CD4-positive, CD25-positive, alpha-beta regulatory T cell (primary cell): ENCODE data around the gene SS18L1. TPM values are rescaled to one million over a fixed set of nuclear protein-coding genes. Genes with fewer than 3 reads are reported as not detected.
"Not testable (repeated sequence)": the region's sequence is repeated elsewhere in the genome, so short reads cannot be mapped to it uniquely, and the experiment has no call there.

Experiments
- ATAC-seq, 2 donors: fragments of 150-1000 bp; cut with Tn5 transposase; one replicate each; pipeline ENCODE4 v1.10.0; 2021; ENCODE audit warnings: low read depth in 2 of 2, moderate number of reproducible peaks in 2 of 2, moderate library complexity in 1 of 2
- DNase-seq, 3 donors: peaks; one replicate each; pipeline versions ENCODE4 v3.0.0 to v3.0.0-alpha.2; 2012 to 2022; ENCODE audit warnings: mixed read lengths in 1 of 3
- H3K27ac ChIP-seq: one replicate; pipeline ENCODE4 v1.7.0; 2013; ENCODE audit warnings: mild to moderate bottlenecking, low read length; ENCODE audit not compliant: insufficient read depth, poor library complexity, severe bottlenecking
- H3K27me3 ChIP-seq: one replicate; pipeline ENCODE4 v1.7.0; 2013; ENCODE audit warnings: low read length; ENCODE audit not compliant: control insufficient read depth, insufficient read depth
- H3K36me3 ChIP-seq: one replicate; pipeline ENCODE4 v1.7.0; 2013; ENCODE audit warnings: mild to moderate bottlenecking, low read length, moderate library complexity; ENCODE audit not compliant: control insufficient read depth, insufficient read depth
- H3K4me1 ChIP-seq: 2 replicates; pipeline ENCODE4 v1.7.0; 2013; ENCODE audit warnings: mild to moderate bottlenecking, low read length; ENCODE audit not compliant: insufficient read depth, control insufficient read depth, poor library complexity, severe bottlenecking
- H3K4me3 ChIP-seq: one replicate; pipeline ENCODE4 v1.7.0; 2013; ENCODE audit warnings: low read depth, mild to moderate bottlenecking, low read length, moderate library complexity
- H3K9me3 ChIP-seq, 2 experiments: 1 replicate in 1 of 2; 2 replicates in 1 of 2; pipeline ENCODE4 v1.7.0; 2013; ENCODE audit warnings: low read length in 2 of 2, mild to moderate bottlenecking in 1 of 2, moderate library complexity in 1 of 2; ENCODE audit not compliant: control insufficient read depth in 2 of 2
- H3K27ac Mint-ChIP-seq, 3 donors: one replicate each; pipeline ENCODE4 v1.8.0; 2020 to 2022; ENCODE audit warnings: mild to moderate bottlenecking in 3 of 3, mixed read lengths in 3 of 3, moderate library complexity in 2 of 3
- H3K27me3 Mint-ChIP-seq: one replicate; pipeline ENCODE4 v1.8.0; 2022; ENCODE audit warnings: mild to moderate bottlenecking, mixed read lengths
- H3K36me3 Mint-ChIP-seq: one replicate; pipeline ENCODE4 v1.8.0; 2020; ENCODE audit warnings: mixed read lengths
- H3K4me1 Mint-ChIP-seq, 4 donors: one replicate each; pipeline ENCODE4 v1.8.0; 2020 to 2022; ENCODE audit warnings: mixed read lengths in 4 of 4, mild to moderate bottlenecking in 1 of 4
- H3K4me3 Mint-ChIP-seq, 4 donors: one replicate each; pipeline ENCODE4 v1.8.0; 2020 to 2022; ENCODE audit warnings: mild to moderate bottlenecking in 4 of 4, mixed read lengths in 4 of 4, moderate library complexity in 3 of 4
- H3K9me3 Mint-ChIP-seq, 7 donors: one replicate each; pipeline ENCODE4 v1.8.0; 2020 to 2022; ENCODE audit warnings: mixed read lengths in 7 of 7, mild to moderate bottlenecking in 3 of 7, moderate library complexity in 2 of 7
- polyA plus RNA-seq, 4 donors: library from polyadenylated mRNA; unstranded; fragments of 300-500 nt; fragmentation: Illumina TruSeq; gene quantifications; one replicate each; pipeline ENCODE4 v1.2.3, GENCODE V29; 2021
- total RNA-seq: library from RNA; stranded (reverse); gene quantifications from one replicate; pipeline ENCODE4 v1.2.3, GENCODE V29; 2022

The SS18L1 gene
- total and polyA plus RNA-seq, 5 donors from 2014 or later = 0.39 to 21.0 (median 0.81) TPM

DNA sequence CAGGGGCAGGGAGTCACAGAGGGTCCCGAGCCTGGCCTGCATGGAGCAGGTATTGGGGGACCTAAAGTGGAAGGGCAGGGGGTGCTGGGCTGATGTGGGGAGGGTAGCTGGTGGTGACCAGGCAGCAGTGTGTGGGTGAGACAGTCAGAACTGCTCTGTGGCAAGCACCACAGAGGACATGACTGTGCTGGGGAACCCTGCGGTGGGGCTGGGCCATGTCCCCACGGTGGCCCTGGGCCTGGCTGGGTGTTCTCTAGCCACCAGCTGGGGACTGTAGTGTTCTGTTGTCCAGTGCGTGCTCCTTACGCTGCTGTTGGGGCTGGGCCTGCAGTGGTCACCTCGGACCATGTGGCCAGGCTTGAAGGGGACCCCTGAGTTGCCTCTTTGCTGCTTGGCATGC is 3.6 kb downstream of the SS18L1 start:
- H3K4me1 ChIP-seq = peaks cover 17% of the 10 kb centered on the region
- DNase-seq (no peak), ATAC-seq (no peak)
- no peaks in the 10 kb centered on the region for H3K36me3 ChIP-seq
- Mint-ChIP-seq H3K27ac (no peak overlapping the region), H3K27me3 (peaks cover 1% of the 10 kb centered on the region), H3K9me3 (no peaks in the 10 kb centered on the region), H3K4me3 (peak overlapping the region in 1 of 4 donors; percentile 52), H3K4me1 (peaks cover 0 to 40% (median 22%) of the 10 kb centered on the region in 4 donors), H3K36me3 (no peaks in the 10 kb centered on the region)
- H3K27ac ChIP-seq = no peak overlapping the region
- no peaks in the 10 kb centered on the region for H3K9me3 ChIP-seq
- H3K27me3 ChIP-seq = no peaks in the 10 kb centered on the region
- H3K4me3 ChIP-seq = no peak overlapping the region

- ATAC-seq (no peak), DNase-seq (no peak)
- Mint-ChIP-seq H3K9me3 (no peaks in the 10 kb centered on the region), H3K36me3 (peaks cover 3% of the 10 kb centered on the region), H3K4me3 (peak overlapping the region in 1 of 4 donors; percentile 52), H3K4me1 (peaks cover 0 to 41% (median 19%) of the 10 kb centered on the region in 4 donors), H3K27me3 (no peaks in the 10 kb centered on the region), H3K27ac (no peak overlapping the region)
- H3K4me3 ChIP-seq = no peak overlapping the region
- H3K27me3 ChIP-seq = no peaks in the 10 kb centered on the region
- no peaks in the 10 kb centered on the region for H3K36me3 ChIP-seq
- H3K4me1 ChIP-seq = peaks cover 13% of the 10 kb centered on the region
- H3K9me3 ChIP-seq = no peaks in the 10 kb centered on the region
- no peak overlapping the region for H3K27ac ChIP-seq
Observed at GRCh38 chr20:62147528-62147927, 4.0 kb downstream of the SS18L1 start.

DNA sequence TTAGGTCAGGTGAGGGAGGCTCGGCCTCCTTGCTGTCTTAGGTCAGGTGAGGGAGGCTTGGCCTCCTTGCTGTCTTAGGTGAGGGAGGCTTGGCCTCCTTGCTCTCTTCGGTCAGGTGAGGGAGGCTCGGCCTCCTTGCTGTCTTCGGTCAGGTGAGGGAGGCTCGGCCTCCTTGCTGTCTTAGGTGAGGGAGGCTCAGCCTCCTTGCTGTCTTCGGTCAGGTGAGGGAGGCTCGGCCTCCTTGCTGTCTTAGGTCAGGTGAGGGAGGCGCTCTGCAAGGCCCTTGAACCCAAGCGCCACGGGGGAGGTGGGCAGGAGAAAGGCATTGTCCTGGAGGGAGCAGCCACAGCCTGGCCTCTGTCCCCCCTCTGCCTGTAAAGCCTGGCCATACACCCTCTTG is 4.8 kb downstream of the SS18L1 start:
- not testable (repeated sequence) for H3K4me3 Mint-ChIP-seq
- peaks cover 0 to 42% (median 19%) of the 10 kb centered on the region in 4 donors for H3K4me1 Mint-ChIP-seq

DNA sequence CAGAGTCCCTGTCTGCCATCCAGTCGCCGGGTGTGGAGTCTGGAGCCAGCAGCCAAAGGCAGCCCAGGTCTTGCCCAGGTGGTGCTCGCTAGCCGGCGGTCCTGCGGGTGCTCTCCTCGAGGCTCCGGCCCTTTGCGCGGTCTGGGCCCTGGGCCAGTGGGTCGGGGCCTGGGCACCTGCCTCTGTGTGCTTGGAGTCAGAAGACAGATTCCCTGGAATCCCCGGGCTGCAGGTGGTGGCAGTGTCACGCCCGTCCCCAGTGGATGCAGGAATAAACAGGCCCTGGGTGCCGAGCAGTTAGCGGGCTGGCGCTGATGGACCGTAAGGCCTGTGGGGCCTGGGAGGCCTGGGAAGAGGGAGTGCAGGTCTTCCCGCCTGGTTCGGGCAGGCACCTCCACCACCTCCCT is 5.3 kb downstream of the SS18L1 start:
- peaks cover 0 to 2% (median 1%) of the 10 kb centered on the region in 7 donors for H3K9me3 Mint-ChIP-seq

More for the DNA sequence above, 4.8 kb downstream of the SS18L1 start:
- H3K27ac Mint-ChIP-seq, H3K27ac ChIP-seq, H3K9me3 ChIP-seq, H3K9me3 Mint-ChIP-seq, H3K36me3 ChIP-seq, H3K27me3 Mint-ChIP-seq, ATAC-seq, H3K36me3 Mint-ChIP-seq, DNase-seq, H3K4me3 ChIP-seq, H3K27me3 ChIP-seq: not testable (repeated sequence)
- H3K4me1 ChIP-seq = peaks cover 12% of the 10 kb centered on the region

DNA sequence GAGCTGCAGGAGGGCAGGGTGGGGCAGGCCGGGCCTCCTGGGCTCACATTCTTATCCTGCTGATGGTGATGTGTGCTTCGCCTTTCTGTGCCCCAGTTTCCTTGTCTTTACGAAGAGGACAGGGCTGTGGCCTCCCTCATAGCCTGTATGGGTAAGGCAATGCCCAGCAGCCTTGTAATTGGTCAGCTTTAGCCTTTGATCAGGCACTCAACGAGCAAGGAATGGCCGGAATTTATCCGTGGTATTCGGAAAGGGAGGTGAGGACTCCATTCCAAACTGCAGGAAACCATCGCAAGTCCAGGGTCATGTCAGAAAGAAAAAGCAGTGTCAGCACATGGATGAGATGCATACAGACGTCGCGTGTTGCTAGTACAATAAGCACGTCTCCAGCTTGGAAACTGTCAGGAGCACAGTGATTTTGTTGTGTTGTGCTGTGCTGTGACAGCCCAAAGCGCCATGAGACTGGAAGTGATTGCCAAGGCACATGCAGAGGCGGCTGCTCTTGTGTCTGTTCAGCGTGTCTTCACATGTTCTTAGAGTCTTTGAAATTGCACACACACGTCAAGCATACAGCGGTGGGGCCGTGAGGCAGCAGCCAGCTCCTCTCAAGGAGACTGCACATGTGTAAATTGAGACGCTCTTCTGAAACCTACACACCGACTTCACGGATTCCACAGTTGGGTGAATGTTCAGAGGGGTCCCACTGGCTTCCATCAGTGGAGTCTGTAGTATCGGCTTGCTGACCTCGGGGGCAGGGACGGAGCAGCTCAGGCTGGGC is 6.2 kb downstream of the SS18L1 start:
- Mint-ChIP-seq H3K4me3 (peak overlapping the region in 1 of 4 donors; percentile 44), H3K27me3 (no peaks in the 10 kb centered on the region), H3K36me3 (peaks cover 21% of the 10 kb centered on the region), H3K9me3 (peaks cover 0 to 2% (median 1%) of the 10 kb centered on the region in 7 donors), H3K4me1 (peaks cover 0 to 43% (median 21%) of the 10 kb centered on the region in 4 donors), H3K27ac (no peak overlapping the region)
- peaks cover 8% of the 10 kb centered on the region for H3K4me1 ChIP-seq
- H3K27ac ChIP-seq = no peak overlapping the region
- no peaks in the 10 kb centered on the region for H3K27me3 ChIP-seq
- DNase-seq (no peak), ATAC-seq (no peak)
- peaks cover 7% of the 10 kb centered on the region for H3K36me3 ChIP-seq
- H3K4me3 ChIP-seq = no peak overlapping the region
- no peaks in the 10 kb centered on the region for H3K9me3 ChIP-seq

More for the DNA sequence above, 5.3 kb downstream of the SS18L1 start:
- H3K27ac Mint-ChIP-seq = no peak overlapping the region
- no peak overlapping the region for H3K27ac ChIP-seq
- ATAC-seq (no peak), DNase-seq (no peak)
- H3K4me1 Mint-ChIP-seq = peaks cover 0 to 43% (median 22%) of the 10 kb centered on the region in 4 donors
- H3K27me3 Mint-ChIP-seq = no peaks in the 10 kb centered on the region
- H3K36me3 Mint-ChIP-seq = peaks cover 14% of the 10 kb centered on the region
- no peak overlapping the region for H3K4me3 ChIP-seq
- H3K9me3 ChIP-seq = no peaks in the 10 kb centered on the region
- H3K4me1 ChIP-seq = peaks cover 12% of the 10 kb centered on the region
- no peak overlapping the region for H3K4me3 Mint-ChIP-seq
- H3K27me3 ChIP-seq = no peaks in the 10 kb centered on the region
- H3K36me3 ChIP-seq = peaks cover 3% of the 10 kb centered on the region

- no peak overlapping the region for H3K4me3 Mint-ChIP-seq
- no peak for DNase-seq
- Histone ChIP-seq H3K4me3 (no peak overlapping the region), H3K36me3 (peaks cover 9% of the 10 kb centered on the region), H3K27me3 (no peaks in the 10 kb centered on the region), H3K9me3 (no peaks in the 10 kb centered on the region), H3K27ac (no peak overlapping the region), H3K4me1 (peaks cover 3% of the 10 kb centered on the region)
- no peaks in the 10 kb centered on the region for H3K27me3 Mint-ChIP-seq
- ATAC-seq = no peak
- H3K27ac Mint-ChIP-seq = no peak overlapping the region
- H3K4me1 Mint-ChIP-seq = peaks cover 0 to 39% (median 18%) of the 10 kb centered on the region in 4 donors
- H3K9me3 Mint-ChIP-seq = peaks cover 0 to 2% (median 1%) of the 10 kb centered on the region in 7 donors
- H3K36me3 Mint-ChIP-seq = peaks cover 24% of the 10 kb centered on the region
Observed at GRCh38 chr20:62150310-62150575, 6.7 kb downstream of the SS18L1 start.

GRCh38 chr20:62151225-62151624 is 7.7 kb downstream of the SS18L1 start:
- Mint-ChIP-seq H3K4me1 (peaks cover 0 to 36% (median 14%) of the 10 kb centered on the region in 4 donors), H3K27ac (no peak overlapping the region), H3K4me3 (no peak overlapping the region), H3K36me3 (peaks cover 32% of the 10 kb centered on the region), H3K27me3 (no peaks in the 10 kb centered on the region), H3K9me3 (peaks cover 0 to 2% (median 1%) of the 10 kb centered on the region in 7 donors)
- Histone ChIP-seq H3K27me3 (no peaks in the 10 kb centered on the region), H3K4me3 (no peak overlapping the region), H3K9me3 (no peaks in the 10 kb centered on the region), H3K27ac (no peak overlapping the region), H3K4me1 (no peaks in the 10 kb centered on the region), H3K36me3 (peaks cover 9% of the 10 kb centered on the region)
- ATAC-seq (no peak), DNase-seq (no peak)

- Mint-ChIP-seq H3K4me1 (peaks cover 0 to 35% (median 13%) of the 10 kb centered on the region in 4 donors), H3K9me3 (peaks cover 0 to 2% (median 1%) of the 10 kb centered on the region in 7 donors), H3K27ac (no peak overlapping the region)
Observed at GRCh38 chr20:62151835-62152364, 8.3 kb downstream of the SS18L1 start.

More at GRCh38 chr20:62151835-62152364, 8.3 kb downstream of the SS18L1 start:
- Mint-ChIP-seq H3K27me3 (no peaks in the 10 kb centered on the region), H3K4me3 (no peak overlapping the region), H3K36me3 (peaks cover 32% of the 10 kb centered on the region)
- no peaks in the 10 kb centered on the region for H3K9me3 ChIP-seq
- peaks cover 9% of the 10 kb centered on the region for H3K36me3 ChIP-seq
- ATAC-seq = no peak
- no peaks in the 10 kb centered on the region for H3K27me3 ChIP-seq
- H3K4me1 ChIP-seq = peaks cover 4% of the 10 kb centered on the region
- no peak overlapping the region for H3K4me3 ChIP-seq
- no peak for DNase-seq
- no peak overlapping the region for H3K27ac ChIP-seq
